Vagina (tissue), 2 donors: Measurements from ENCODE around the gene NUCB1.

Experiments
- POLR2A ChIP-seq, 2 donors: fragments of 450-650 bp; IDR thresholded peaks; one replicate each; pipeline ENCODE4 v1.6.1; 2017; ENCODE audit warnings: antibody characterized with exemption in 2 of 2, mild to moderate bottlenecking in 2 of 2, moderate library complexity in 2 of 2
- TF ChIP-seq, protein P1 (sequence below), 3 experiments: fragments of 450-650 bp in 2 of 3; fragments of 200-600 bp in 1 of 3; sonication (generic) in 1 of 3; IDR thresholded peaks; one replicate each; pipeline ENCODE4 v1.5.1; 2017 to 2019; ENCODE audit warnings: antibody characterized with exemption in 3 of 3, mild to moderate bottlenecking in 2 of 3, moderate library complexity in 2 of 3

GRCh38 chr19:48934837-48935236, 34.7 kb downstream of the NUCB1 start:
- TF ChIP-seq, protein P1, sequence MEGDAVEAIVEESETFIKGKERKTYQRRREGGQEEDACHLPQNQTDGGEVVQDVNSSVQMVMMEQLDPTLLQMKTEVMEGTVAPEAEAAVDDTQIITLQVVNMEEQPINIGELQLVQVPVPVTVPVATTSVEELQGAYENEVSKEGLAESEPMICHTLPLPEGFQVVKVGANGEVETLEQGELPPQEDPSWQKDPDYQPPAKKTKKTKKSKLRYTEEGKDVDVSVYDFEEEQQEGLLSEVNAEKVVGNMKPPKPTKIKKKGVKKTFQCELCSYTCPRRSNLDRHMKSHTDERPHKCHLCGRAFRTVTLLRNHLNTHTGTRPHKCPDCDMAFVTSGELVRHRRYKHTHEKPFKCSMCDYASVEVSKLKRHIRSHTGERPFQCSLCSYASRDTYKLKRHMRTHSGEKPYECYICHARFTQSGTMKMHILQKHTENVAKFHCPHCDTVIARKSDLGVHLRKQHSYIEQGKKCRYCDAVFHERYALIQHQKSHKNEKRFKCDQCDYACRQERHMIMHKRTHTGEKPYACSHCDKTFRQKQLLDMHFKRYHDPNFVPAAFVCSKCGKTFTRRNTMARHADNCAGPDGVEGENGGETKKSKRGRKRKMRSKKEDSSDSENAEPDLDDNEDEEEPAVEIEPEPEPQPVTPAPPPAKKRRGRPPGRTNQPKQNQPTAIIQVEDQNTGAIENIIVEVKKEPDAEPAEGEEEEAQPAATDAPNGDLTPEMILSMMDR (IDR thresholded peaks at IDR 0.05), result no peak
- TF ChIP-seq POLR2A (IDR thresholded peaks at IDR 0.05), result no peak
